Islet precursor cell (in vitro differentiated cells): ENCODE results near the gene CD99L2.

ENCODE experiments used
- DNase-seq: peaks from one replicate; pipeline ENCODE4 v3.0.0-alpha.2; 2018

The CD99L2 gene, protein sequence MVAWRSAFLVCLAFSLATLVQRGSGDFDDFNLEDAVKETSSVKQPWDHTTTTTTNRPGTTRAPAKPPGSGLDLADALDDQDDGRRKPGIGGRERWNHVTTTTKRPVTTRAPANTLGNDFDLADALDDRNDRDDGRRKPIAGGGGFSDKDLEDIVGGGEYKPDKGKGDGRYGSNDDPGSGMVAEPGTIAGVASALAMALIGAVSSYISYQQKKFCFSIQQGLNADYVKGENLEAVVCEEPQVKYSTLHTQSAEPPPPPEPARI

GRCh38 chrX:150898343-150899190 lies at the start of gene CD99L2:
TSS of gene CD99L2 (minus strand) at chrX:150898668. CDS start at chrX:150898588, 80 bp downstream.
- peak; percentile 93 for DNase-seq

- DNase-seq = no peak
Observed at GRCh38 chrX:150944233-150944632, 45.8 kb upstream of the CD99L2 start.

GRCh38 chrX:150942942-150943594 lies 44.6 kb upstream of the CD99L2 start:
- no peak for DNase-seq

- DNase-seq = no peak
Observed at GRCh38 chrX:150941580-150941979, 43.1 kb upstream of the CD99L2 start.

- DNase-seq = no peak
Observed at GRCh38 chrX:150940844-150941495, 42.5 kb upstream of the CD99L2 start.

DNA sequence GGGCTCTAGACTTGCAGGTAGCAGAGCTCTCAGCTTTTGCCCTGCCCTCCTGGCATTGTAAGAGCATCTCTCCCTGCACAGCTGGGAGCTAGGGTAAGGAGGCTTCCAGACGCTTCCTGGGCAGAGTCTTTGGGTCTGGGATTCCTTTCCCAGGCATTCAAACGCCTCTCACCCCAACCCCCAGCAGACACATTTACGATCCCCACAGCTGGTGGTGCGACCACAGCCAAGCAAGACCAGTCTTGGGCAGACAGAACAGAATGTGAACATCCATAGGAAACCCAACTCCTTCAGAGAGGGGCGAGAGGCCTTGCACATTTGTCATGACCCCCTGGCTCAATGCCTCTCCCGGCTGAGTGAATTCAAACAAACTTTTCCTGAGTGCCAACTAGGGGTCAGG lies 38.1 kb upstream of the CD99L2 start:
- no peak for DNase-seq

DNA sequence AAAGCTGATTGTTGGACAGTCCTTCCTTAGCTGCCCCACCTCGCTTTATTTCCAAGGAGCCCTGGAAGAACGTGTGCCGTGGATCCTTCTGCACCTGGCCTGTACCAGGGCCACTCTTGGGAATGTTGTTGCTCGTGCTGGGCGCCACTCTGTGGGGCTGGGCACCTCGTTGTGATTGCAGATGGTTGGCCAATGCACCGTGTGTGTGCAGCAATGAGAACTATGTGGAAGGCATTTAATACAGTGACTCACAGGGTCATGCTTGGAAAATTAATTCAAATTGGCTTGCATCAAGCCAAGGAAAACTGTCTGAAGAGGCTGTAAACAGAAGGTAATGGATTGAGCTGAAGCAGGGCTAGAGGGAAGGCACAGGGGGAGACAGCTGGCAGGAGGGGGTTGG lies 37.0 kb upstream of the CD99L2 start:
- no peak for DNase-seq

GRCh38 chrX:150934453-150934852 lies 36.0 kb upstream of the CD99L2 start:
- DNase-seq = peak; percentile 79

DNA sequence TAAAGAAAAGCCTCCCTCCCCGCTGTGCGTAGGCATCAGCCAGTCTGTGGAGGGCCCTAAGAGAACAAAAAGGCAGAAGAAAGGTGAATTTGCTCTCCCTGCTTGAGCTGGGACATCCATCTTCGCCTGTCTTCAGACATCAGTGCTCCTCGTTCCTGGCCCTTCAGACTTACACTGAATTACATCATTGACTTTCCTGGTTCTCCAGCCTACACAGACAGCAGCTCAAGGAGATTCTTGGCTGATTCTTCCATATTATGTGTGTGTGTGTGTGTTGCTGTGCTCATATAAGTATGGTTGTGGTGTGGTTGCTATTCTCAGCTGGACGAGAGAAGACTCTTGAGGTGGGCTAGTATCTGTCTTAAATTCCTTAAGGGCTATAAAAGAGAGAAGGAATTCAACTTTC lies 35.5 kb upstream of the CD99L2 start:
- DNase-seq = no peak

DNA sequence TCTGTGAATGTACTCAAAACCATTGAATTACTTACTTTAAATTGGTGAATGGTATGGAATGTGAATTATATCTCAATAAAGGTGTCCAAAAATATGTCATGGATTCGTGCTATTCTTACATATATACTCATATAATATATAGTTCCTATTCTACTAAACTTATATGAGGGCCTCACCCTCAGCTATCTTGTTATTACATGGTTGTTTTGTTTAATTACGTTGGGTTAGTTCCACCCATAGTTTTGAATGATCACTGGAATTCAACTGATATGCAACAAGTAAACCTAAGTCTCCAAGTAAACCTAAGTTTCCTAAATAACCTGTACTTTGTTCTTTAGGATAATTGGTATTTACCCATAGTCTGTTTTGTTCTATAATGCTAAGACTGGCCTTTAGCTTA lies 30.6 kb upstream of the CD99L2 start:
- DNase-seq = no peak

DNA sequence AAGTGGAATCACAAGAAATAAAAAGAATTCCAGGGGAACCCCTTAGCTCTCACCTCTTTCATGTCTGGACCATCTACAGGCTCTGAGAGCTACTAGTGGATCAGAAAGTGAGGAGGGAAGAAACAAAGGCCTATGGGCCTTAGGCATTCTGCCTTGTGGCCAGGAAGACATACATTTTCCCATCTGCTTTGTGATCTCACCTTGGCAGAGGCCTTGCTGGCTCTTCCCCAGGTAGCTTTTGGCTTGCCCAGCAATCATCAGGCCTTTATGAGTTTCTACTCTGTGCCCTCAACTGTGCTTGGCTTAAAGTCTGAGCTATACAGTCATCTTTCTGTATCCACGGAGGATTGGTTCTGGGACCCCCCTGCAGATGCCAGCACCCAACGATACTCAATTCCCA lies 28.3 kb upstream of the CD99L2 start:
- DNase-seq = no peak

DNA sequence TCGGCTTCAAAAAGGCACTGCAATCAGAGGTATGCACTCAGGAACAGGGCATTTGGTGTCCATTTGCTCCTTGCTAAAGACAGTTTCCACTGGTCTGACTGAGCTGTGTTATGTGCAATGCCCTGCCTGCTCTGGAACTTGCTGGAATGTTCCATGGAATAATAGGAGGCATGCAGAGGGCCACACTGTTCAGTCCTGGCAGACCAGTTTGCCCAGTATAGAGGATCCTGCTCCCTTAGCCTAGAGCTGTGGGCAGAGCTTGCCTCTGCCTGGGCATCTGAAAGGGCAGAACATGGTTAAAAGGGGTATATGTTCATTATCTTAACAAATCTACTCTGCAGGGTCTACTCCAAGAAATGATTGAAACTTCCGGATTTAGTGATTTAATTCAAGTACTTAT lies 27.8 kb upstream of the CD99L2 start:
- DNase-seq = no peak

GRCh38 chrX:150919401-150919800 lies 20.9 kb upstream of the CD99L2 start:
- no peak for DNase-seq

DNA sequence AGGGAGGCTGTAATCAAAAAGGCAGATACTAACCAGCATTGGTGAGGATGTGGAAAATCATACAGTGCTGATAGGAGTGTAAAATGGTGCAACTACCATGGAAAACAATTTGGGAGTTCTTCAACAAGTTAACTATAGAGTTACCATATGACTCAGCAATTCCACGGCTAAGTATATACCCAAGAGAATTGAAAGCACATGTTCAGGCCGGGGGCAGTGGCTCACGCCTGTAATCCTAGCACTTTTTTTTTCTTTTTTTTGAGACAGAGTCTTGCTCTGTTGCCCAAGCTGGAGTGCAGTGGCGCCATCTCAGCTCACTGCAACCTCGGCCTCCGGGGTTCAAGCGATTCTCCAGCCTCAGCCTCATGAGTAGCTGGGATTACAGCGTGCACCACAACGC lies 15.0 kb upstream of the CD99L2 start:
- DNase-seq = no peak

DNA sequence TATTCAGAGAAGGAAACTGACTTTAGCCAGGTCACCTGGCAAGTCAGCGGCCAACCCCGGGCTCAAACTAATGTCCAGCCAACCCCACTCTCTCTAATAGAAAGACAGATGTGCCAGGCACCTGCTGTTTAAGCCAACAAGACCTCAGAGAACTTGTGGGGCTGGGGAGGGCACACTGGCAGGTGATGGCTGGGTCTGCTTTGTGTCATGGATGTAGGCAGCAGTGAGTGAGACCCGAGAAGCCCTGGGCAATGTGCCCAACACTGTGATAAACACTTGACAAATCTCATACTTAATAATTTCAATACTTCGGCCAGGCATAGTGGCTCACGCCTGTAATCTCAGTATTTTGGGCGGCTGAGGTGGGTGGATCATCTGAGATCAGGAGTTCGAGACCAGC lies 9.0 kb upstream of the CD99L2 start:
- no peak for DNase-seq

DNA sequence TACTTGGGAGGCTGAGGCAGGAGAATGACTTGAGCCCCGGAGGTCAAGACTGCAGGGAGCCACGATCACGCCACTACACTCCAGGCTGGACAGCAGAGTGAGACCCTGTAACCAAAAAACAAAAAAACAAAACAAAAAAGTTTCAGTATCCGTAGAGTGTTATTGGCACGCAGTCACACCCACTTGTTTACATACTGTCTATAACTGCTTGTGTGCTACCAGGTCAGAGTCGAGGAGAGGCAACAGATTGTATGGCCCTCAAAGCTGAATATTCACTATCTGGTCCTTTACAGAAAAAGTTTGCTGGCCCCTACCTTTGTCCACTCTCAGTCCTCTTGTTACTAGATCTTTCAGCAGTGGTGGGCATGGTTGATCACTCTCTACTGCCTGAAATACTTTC lies 8.2 kb upstream of the CD99L2 start:
- no peak for DNase-seq

DNA sequence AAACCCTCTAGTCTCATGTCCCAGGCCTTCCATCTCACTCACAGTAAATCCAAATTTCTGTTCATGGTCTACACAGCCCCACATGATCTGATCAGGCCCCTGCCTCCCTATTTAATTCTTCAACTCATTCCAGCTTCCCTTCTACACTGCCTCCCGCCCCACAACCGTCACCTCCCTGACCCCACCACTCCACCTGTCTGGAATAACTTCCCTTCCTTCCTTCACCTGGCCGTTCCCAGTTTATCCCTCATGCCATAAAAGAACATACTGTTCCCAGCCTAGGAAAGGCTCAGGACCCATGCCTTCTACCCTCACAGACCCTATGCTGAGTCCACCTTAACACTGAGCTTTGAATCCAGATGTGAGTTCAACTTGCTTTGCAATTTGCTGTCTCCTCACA lies 6.8 kb upstream of the CD99L2 start:
- DNase-seq = no peak

- no peak for DNase-seq
Observed at GRCh38 chrX:150903110-150903508, 4.6 kb upstream of the CD99L2 start.

- peak; percentile 59 for DNase-seq
Observed at GRCh38 chrX:150902434-150903109, 4.1 kb upstream of the CD99L2 start.

- DNase-seq = peak; percentile 69
Observed at GRCh38 chrX:150899191-150899757, 806 bp upstream of the CD99L2 start.

GRCh38 chrX:150897421-150898320 lies 797 bp downstream of the CD99L2 start:
- DNase-seq = no peak
